ENCODE measurements around the gene WASHC3.

GRCh38 chr12:102033991-102034745 is 27.6 kb downstream of the WASHC3 start:
- TF ChIP-seq SUZ12 (IDR thresholded peaks at IDR 0.05; ENCODE audit: extremely low read depth, insufficient read depth, insufficient read length) (no peak), YY1 (IDR thresholded peaks at IDR 0.05; ENCODE audit: insufficient read depth, insufficient read length) (no peak)
